Activated CD8-positive, alpha-beta T cell treated with anti-CD3 and anti-CD28 coated beads for 36 hours (primary cell): ENCODE measurements around the gene SLC25A51. TPM values are rescaled to one million over a fixed set of nuclear protein-coding genes. Genes with fewer than 3 reads are reported as not detected.

Experiments used
- ATAC-seq: fragments of 200-7000 bp; cut with Tn5 transposase; one replicate; pipeline ENCODE4 v1.10.0; 2021; ENCODE audit warnings: mild to moderate bottlenecking, moderate library complexity
- CTCF ChIA-PET: fragments of 350-600 bp; sonication (Branson Sonifier 250); formaldehyde crosslinking; loops from one replicate; lab custom pipeline; 2021; ENCODE audit warnings: antibody characterized with exemption; lab: Charles Lee
- POLR2A ChIA-PET: fragments of 350-600 bp; sonication (Branson Sonifier 250); formaldehyde crosslinking; loops from one replicate; lab custom pipeline; 2021; ENCODE audit warnings: antibody characterized with exemption; lab: Charles Lee
- DNase-seq: peaks from one replicate; pipeline ENCODE4 v3.0.0-alpha.2; 2020
- H3K27ac Mint-ChIP-seq: one replicate; pipeline ENCODE4 v1.8.0; 2021; ENCODE audit warnings: mild to moderate bottlenecking, mixed read lengths
- H3K27me3 Mint-ChIP-seq: one replicate; pipeline ENCODE4 v1.8.0; 2021; ENCODE audit warnings: mixed read lengths
- H3K36me3 Mint-ChIP-seq: one replicate; pipeline ENCODE4 v1.8.0; 2021; ENCODE audit warnings: low read depth, mixed read lengths
- H3K4me1 Mint-ChIP-seq: one replicate; pipeline ENCODE4 v1.8.0; 2021; ENCODE audit warnings: low read depth, mixed read lengths
- H3K4me3 Mint-ChIP-seq: one replicate; pipeline ENCODE4 v1.8.0; 2021; ENCODE audit warnings: mild to moderate bottlenecking, moderate library complexity, mixed read lengths
- H3K9me3 Mint-ChIP-seq: one replicate; pipeline ENCODE4 v1.8.0; 2021; ENCODE audit warnings: mixed read lengths
- intact Hi-C: fragments of 100-400 bp; cut with micrococcal nuclease; formaldehyde crosslinking; loops from one replicate; pipeline ENCODE4 v1.10.0; 2022
- total RNA-seq, 2 experiments: library from RNA; stranded (reverse); gene quantifications; one replicate each; pipeline ENCODE4 v1.2.3, GENCODE V29; 2021
- TF ChIP-seq, protein P1 (sequence below): fragments of 200-600 bp; IDR thresholded peaks from one replicate; pipeline ENCODE4 v1.8.0; 2022; ENCODE audit warnings: antibody characterized with exemption, mild to moderate bottlenecking

Gene SLC25A51
- total RNA-seq, 2 experiments from 2014 or later: 27.1 to 27.2 TPM

DNA sequence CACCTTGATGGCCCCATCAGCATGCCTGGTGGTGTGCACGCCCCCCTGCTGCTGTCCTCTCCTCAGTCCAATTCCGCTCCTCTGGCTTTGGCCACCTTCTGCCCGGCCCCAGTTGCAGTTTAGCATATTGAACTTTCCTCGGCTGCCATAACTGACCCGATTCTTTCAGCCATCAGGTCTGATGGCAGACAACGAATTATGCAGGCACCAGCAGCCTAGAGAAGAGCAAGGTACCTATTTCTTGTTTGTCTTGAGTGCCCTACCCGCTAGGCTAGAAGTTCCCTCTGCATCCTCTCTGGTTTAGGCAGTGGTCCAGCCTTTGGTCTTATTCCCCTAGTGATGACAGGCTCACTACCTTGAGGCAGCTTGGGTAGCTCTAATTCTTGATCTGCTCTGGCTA, 43.0 kb upstream of the SLC25A51 start:
- no peaks in the 10 kb centered on the region for H3K36me3 Mint-ChIP-seq
- ChIA-PET CTCF (interaction anchor here (1.1 kb wide), 1 partner anchor 71 kb away, joined by 3 read pairs; no protein-coding TSS in a partner anchor), POLR2A (no interaction called here)
- TF ChIP-seq, protein P1, sequence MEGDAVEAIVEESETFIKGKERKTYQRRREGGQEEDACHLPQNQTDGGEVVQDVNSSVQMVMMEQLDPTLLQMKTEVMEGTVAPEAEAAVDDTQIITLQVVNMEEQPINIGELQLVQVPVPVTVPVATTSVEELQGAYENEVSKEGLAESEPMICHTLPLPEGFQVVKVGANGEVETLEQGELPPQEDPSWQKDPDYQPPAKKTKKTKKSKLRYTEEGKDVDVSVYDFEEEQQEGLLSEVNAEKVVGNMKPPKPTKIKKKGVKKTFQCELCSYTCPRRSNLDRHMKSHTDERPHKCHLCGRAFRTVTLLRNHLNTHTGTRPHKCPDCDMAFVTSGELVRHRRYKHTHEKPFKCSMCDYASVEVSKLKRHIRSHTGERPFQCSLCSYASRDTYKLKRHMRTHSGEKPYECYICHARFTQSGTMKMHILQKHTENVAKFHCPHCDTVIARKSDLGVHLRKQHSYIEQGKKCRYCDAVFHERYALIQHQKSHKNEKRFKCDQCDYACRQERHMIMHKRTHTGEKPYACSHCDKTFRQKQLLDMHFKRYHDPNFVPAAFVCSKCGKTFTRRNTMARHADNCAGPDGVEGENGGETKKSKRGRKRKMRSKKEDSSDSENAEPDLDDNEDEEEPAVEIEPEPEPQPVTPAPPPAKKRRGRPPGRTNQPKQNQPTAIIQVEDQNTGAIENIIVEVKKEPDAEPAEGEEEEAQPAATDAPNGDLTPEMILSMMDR: no peak
- no peak overlapping the region for H3K27ac Mint-ChIP-seq
- H3K4me1 Mint-ChIP-seq: no peaks in the 10 kb centered on the region
- intact Hi-C loops: no loop called here
- no peaks in the 10 kb centered on the region for H3K27me3 Mint-ChIP-seq
- H3K4me3 Mint-ChIP-seq: no peak overlapping the region
- H3K9me3 Mint-ChIP-seq: no peaks in the 10 kb centered on the region
- ATAC-seq (no peak), DNase-seq (no peak)

DNA sequence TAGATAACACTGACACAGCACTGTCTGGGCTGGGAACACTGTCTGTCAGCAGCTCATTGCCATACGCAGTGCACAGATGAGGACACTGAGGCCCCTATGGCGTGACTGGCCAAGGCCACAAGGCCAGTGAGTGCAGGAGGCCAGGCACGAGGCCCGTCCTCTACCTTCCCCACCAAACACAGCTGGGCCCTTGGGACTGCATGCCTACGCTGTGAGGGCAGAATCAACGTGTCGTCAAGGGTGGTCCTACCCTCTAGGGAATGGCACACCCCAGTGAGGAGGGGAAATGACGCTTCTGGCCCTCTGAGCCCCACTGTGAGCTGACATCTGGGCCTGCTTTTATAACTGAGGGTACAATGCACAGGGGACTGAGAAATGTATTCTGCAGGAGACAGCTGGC, 42.1 kb upstream of the SLC25A51 start:
- ChIA-PET CTCF (no interaction called here), POLR2A (no interaction called here)
- TF ChIP-seq, protein P1: no peak
- H3K9me3 Mint-ChIP-seq: no peaks in the 10 kb centered on the region
- ATAC-seq (no peak), DNase-seq (no peak)
- H3K36me3 Mint-ChIP-seq: no peaks in the 10 kb centered on the region
- H3K4me1 Mint-ChIP-seq: no peaks in the 10 kb centered on the region
- no peak overlapping the region for H3K27ac Mint-ChIP-seq
- H3K4me3 Mint-ChIP-seq: no peak overlapping the region
- intact Hi-C loops: no loop called here
- no peaks in the 10 kb centered on the region for H3K27me3 Mint-ChIP-seq

DNA sequence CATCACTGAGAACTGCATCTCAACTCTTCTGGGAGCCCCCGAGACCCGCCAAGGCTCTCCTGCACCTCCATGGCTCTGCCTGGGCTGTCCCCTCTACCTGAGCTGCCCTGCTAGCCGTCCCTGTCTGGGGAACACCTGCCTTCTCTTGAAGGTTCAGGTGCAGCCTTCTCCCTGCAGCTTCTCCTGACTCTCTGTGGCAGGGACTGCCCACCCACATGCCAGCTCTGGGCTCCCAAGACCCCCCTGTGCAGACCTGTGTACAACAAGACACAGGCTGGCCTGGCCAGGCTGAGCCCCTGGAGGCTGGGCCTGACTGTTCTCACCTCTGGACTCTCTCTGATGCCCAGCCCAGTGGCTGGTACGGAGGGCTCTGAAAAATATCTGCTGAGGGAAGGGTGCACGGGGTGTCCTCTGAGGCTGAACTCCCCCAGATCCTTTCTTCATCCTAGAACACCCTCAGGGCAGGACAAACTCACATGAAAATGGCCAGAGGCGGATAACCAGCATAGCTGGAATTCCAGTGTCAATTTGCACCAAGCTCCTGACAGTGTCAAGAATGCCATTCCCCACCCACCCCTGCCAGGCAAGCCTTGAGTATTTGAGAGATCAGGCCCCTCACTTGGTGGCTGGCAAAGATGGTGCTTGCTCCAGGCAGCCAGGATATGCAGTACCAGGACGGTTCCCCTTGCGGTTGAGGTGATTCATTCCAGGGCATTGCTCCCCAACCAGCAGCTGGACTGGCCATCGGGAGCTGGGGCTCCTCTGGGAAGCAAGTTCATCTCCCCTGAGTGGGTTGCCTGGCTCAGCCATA, 40.9 kb upstream of the SLC25A51 start:
- ChIA-PET CTCF (interaction anchor here (0.9 kb wide), 1 partner anchor 143 kb away, joined by 3 read pairs; no protein-coding TSS in a partner anchor), POLR2A (no interaction called here)
- Mint-ChIP-seq H3K4me1 (no peaks in the 10 kb centered on the region), H3K36me3 (no peaks in the 10 kb centered on the region), H3K9me3 (no peaks in the 10 kb centered on the region), H3K27me3 (no peaks in the 10 kb centered on the region), H3K4me3 (no peak overlapping the region), H3K27ac (no peak overlapping the region)
- ATAC-seq (no peak), DNase-seq (no peak)
- TF ChIP-seq, protein P1: no peak
- intact Hi-C loops: no loop called here

DNA sequence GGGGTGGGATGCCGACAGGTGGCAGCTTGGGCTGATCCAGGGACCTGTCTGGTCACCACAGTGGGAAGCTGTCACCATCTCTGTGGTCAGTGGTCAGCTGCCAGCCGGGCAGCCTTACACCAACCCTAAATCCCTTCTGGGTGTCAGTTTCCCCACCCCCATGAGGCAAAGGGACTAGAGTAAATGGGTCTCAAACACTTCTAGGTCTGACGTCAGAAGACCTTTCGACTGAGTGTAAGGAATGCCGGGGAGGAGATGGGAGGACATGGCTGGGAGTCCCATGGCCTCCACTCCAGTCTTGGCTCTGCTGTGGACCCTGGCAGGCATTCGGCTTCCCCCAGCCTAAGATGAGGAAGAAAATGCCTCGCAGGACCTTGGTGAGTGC, 40.3 kb upstream of the SLC25A51 start:
- intact Hi-C loops: no loop called here
- POLR2A ChIA-PET: no interaction called here
- Mint-ChIP-seq H3K4me3 (no peak overlapping the region), H3K36me3 (no peaks in the 10 kb centered on the region), H3K4me1 (no peaks in the 10 kb centered on the region), H3K27ac (no peak overlapping the region), H3K9me3 (no peaks in the 10 kb centered on the region), H3K27me3 (no peaks in the 10 kb centered on the region)
- CTCF ChIA-PET: no interaction called here
- ATAC-seq (no peak), DNase-seq (no peak)
- TF ChIP-seq, protein P1: no peak
